Astrocyte of the spinal cord (primary cell): ENCODE results near the gene UNK.

Experiments
- DNase-seq: peaks from one replicate; pipeline ENCODE4 v3.0.0; 2011; ENCODE audit warnings: low read depth, low spot score
- H3K4me3 ChIP-seq: 2 replicates; pipeline ENCODE4 v1.5.1; 2011; ENCODE audit warnings: low read depth, mild to moderate bottlenecking, low read length, moderate library complexity
- in situ Hi-C: cut with HindIII; loops from 2 replicates; pipeline ENCODE4 v1.10.0; 2017; ENCODE audit warnings: low sequenced_read_pairs
- TF ChIP-seq, protein P1 (sequence below): IDR thresholded peaks from 2 replicates; pipeline ENCODE4 v1.5.1; 2012; ENCODE audit warnings: low read depth, mild to moderate bottlenecking, low read length, inconsistent platforms

The UNK gene

DNA sequence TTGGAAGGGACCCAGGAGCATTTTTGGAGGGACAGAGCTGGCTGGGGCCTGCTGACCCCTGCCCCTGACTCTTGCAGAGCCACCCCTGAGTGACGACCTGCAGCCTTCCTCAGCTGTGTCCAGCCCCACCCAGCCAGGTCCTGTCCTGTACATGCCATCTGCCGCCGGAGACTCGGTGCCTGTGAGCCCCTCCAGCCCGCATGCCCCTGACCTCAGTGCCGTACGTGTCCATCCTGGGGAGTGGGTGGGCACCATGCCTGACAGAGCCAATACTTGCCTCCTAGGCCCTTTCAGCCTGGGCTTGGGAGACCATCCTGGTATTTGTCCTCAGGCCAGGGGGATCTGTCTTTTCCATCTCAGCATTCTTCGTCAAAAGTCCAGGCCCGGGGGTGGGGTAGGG, 32.1 kb downstream of the UNK start:
- in situ Hi-C loops: no loop called here
- TF ChIP-seq, protein P1, sequence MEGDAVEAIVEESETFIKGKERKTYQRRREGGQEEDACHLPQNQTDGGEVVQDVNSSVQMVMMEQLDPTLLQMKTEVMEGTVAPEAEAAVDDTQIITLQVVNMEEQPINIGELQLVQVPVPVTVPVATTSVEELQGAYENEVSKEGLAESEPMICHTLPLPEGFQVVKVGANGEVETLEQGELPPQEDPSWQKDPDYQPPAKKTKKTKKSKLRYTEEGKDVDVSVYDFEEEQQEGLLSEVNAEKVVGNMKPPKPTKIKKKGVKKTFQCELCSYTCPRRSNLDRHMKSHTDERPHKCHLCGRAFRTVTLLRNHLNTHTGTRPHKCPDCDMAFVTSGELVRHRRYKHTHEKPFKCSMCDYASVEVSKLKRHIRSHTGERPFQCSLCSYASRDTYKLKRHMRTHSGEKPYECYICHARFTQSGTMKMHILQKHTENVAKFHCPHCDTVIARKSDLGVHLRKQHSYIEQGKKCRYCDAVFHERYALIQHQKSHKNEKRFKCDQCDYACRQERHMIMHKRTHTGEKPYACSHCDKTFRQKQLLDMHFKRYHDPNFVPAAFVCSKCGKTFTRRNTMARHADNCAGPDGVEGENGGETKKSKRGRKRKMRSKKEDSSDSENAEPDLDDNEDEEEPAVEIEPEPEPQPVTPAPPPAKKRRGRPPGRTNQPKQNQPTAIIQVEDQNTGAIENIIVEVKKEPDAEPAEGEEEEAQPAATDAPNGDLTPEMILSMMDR: no peak
- no peak for DNase-seq
- no peak overlapping the region for H3K4me3 ChIP-seq

DNA sequence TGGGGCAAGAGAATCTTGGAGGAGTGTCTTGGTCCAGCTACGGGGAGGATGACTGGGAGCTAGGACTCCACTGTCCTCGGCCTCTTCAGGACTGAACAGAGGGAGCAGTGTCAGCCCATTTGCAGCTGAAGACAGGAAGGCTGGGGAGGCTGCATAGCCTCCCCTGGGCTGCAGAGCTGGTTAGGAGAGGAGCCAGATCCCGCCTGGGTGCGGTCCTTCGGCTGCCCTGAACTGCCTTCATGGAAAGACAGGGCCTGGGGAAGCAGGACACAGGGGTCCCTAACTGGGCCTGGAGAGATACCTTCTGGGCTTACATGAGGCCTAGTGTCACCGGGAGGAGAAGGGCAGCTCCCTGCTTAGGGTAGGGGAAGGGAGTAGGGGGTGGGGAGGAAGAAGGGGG, 33.0 kb downstream of the UNK start:
- no peak overlapping the region for H3K4me3 ChIP-seq
- no peak for DNase-seq
- TF ChIP-seq, protein P1: no peak
- in situ Hi-C loops: no loop called here

DNA sequence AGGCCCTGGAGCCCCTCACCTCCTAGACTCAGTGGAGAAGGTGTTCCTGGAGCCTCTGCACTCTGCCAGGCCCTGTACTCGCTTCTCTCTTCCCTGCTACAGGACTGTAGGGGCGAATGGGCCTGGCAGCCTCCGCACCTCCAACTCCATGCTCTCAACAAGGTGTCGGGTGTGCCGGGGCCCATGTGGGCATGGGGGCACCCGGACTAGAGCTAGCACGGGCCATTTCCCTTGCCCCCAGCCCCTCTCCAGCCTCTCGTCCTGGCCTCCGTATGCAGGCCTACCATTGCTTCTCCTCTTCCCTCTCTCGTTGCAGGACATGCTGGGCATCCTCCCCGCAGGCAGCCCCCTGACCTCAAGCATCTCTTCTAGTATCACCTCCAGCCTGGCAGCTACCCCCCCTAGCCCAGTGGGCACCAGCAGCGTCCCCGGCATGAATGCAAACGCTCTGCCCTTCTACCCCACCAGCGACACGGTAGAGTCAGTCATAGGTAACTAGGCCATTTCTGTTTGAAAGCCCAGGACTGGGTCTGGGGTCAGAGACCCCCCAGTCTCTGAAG, 33.8 kb downstream of the UNK start:
- DNase-seq: no peak
- TF ChIP-seq, protein P1: no peak
- in situ Hi-C loops: no loop called here
- H3K4me3 ChIP-seq: no peak overlapping the region

DNA sequence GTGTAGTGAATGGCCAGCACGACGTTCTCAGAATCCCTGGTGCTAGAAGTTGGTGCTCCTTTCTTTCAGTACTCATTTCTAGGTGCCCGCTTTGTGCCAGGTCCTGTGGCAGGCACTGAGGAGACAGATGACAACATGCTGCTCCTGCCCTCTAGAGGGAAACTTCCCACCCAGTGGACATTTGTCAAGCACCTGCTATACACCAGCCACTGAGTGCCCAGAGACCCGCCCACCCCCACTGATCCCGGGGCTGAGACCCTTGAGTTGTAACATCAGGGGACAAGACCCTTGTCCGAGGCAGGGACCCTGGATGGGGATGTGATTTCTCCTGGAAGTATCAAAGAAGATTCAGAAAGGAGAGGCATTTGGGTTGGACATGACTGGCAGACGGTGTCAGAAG, 34.5 kb downstream of the UNK start:
- no peak for DNase-seq
- in situ Hi-C loops: no loop called here
- no peak overlapping the region for H3K4me3 ChIP-seq
- TF ChIP-seq, protein P1: no peak

DNA sequence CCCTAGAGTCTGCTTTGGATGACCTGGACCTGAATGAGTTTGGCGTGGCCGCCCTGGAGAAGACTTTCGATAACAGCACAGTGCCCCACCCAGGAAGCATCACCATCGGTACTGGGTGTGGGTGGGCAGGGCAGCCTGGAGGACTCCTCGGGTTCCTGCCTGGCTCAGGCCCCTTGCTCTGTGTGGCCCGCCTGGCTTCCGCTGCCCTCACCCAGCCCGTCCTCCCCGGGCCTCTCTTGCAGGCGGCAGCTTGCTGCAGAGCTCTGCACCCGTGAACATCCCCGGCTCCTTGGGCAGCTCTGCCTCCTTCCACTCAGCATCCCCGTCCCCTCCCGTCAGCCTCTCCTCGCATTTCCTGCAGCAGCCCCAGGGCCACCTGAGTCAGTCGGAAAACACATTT, 35.1 kb downstream of the UNK start:
- in situ Hi-C loops: no loop called here
- TF ChIP-seq, protein P1: no peak
- H3K4me3 ChIP-seq: no peak overlapping the region
- no peak for DNase-seq

DNA sequence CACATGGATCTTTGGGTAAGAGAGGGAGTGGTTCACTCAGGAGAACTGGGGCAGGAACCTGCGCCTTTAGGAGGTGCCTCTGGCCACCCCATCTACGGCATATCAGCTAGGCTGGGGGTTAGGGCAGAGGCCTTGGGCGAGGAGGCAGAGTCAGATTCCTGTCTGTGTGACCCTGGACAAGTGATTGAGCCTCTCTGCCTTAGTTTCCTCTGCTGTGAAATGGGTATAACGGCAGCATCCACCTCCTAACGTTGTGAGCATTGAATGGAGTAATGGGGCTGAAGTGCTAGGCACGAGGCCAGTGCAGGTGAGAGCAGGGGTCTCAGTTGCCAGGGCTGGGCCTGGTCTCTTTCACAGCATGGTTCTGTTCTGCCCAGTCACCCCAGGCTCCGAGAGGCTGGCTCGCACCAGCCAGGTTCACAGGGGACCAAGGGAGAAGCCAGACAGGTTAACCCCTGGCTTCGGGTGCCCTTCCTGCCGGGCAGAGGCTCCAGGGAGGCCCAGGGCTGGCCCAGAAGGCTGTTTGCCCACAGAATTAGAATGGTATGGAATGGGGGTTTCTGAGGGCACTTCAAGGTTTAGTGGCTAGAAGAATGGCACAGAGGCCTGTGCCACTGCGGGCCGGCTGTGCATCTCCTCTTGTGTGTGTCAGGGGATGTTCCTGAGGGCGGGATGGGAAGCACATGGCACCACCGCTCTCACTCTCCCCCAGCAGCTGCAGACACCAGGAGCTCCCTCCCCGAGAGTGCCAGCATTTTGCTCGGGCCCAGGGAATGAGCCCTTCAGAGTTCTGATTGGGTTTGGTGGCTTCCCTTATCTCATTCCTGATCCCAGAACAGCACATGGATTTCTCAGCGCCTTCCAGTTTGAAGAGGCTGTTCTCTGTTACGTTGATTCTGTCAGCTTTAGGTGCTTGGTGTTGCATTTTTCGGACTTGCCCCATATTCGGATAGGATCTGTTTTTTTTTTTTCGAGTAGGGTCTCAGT, 35.8 kb downstream of the UNK start:
- no peak for DNase-seq
- H3K4me3 ChIP-seq: no peak overlapping the region
- TF ChIP-seq, protein P1: no peak
- in situ Hi-C loops: no loop called here
